Measurements from ENCODE around the gene AXIN1. TPM values are rescaled to one million over a fixed set of nuclear protein-coding genes. Genes with fewer than 3 reads are reported as not detected.
"Not testable (repeated sequence)": the region's sequence is repeated elsewhere in the genome, so short reads cannot be mapped to it uniquely, and the experiment has no call there.

Gene AXIN1
- total RNA-seq, 1 experiment from 2014 or later, result 43.7 TPM

DNA sequence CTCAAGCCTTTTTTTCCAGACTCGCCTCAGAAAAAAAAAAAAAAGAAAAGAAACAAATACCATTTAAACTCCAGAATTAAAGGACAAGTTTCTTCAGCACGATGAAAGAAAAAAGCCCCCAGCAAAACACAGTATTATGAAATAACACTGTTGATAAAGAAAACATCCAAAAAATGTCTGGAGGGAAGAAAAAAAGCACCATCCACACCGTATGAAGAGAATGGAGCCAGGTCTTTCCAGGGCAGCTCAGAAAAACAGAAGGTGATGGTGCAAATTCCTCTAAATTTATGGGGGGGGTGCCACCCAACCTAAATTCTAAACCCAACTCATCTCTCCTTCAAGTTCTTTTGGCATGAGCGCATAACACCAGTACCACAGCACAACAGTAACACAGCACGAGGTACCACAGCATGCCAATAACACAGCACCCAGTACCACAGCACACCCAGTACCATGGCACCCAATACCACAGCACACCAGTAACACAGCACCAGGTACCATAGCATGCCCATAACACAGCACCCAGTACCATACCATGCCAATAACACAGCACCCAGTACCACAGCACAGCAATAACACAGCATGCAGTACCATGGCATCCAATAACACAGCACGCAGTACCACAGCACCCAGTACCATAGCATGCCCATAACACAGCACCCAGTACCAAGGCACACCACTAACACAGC is 19.0 kb downstream of the AXIN1 start:
- intact Hi-C loops (cut with micrococcal nuclease), result no loop called here
- Mint-ChIP-seq H3K4me1 (ENCODE audit: insufficient read depth, unreplicated experiment) (peaks cover 9% of the 10 kb centered on the region), H3K36me3 (ENCODE audit: insufficient read depth, unreplicated experiment) (peaks cover 23% of the 10 kb centered on the region), H3K4me3 (ENCODE audit: unreplicated experiment) (no peak overlapping the region), H3K27ac (ENCODE audit: low read depth, unreplicated experiment) (no peak overlapping the region), H3K9me3 (ENCODE audit: unreplicated experiment) (no peaks in the 10 kb centered on the region), H3K27me3 (ENCODE audit: insufficient read depth, unreplicated experiment) (no peaks in the 10 kb centered on the region)
- POLR2A ChIA-PET, result interaction anchor here (0.9 kb wide), 1 partner anchor 22 kb away, joined by 6 read pairs; no protein-coding TSS in a partner anchor
- no TSS peak for BruUV-seq (replicated peaks)
- TF ChIP-seq, protein P1, sequence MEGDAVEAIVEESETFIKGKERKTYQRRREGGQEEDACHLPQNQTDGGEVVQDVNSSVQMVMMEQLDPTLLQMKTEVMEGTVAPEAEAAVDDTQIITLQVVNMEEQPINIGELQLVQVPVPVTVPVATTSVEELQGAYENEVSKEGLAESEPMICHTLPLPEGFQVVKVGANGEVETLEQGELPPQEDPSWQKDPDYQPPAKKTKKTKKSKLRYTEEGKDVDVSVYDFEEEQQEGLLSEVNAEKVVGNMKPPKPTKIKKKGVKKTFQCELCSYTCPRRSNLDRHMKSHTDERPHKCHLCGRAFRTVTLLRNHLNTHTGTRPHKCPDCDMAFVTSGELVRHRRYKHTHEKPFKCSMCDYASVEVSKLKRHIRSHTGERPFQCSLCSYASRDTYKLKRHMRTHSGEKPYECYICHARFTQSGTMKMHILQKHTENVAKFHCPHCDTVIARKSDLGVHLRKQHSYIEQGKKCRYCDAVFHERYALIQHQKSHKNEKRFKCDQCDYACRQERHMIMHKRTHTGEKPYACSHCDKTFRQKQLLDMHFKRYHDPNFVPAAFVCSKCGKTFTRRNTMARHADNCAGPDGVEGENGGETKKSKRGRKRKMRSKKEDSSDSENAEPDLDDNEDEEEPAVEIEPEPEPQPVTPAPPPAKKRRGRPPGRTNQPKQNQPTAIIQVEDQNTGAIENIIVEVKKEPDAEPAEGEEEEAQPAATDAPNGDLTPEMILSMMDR (IDR thresholded peaks at IDR 0.05; ENCODE audit: unreplicated experiment), result no peak
- no peak for DNase-seq (ENCODE audit: unreplicated experiment)
- CTCF ChIA-PET, result no interaction called here

DNA sequence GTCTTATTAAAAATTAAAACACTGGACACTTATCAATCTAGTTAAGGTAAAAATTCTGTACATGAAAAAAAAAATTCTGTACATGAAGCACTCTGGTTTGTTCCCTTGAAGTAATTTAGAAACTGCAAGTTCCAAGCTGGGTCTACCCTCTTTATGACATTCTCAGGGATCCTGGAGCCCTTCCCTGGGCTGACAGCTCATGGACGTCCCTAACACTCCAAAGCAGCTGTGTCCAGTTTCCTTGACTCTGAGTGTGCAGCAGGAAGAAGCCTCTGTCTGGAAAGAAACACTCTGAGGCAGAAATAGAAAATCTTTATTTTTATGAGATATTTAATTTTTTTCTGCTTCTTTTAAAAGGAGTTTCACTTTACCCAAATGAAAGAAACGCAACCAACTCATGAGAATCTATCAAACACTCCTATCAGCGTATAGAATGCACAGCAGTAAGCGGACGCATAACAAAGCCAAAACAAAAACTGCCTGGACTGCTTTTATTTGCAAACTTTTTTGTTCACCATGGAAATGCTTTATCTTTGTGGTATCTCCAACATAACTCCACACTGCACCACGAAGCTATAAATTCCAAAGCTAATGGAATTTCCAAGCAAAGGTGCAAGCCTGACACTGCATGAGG is 21.2 kb downstream of the AXIN1 start:
- POLR2A ChIA-PET, result interaction anchor here (1.0 kb wide), 2 partner anchors 15 to 31 kb away, joined by 3 read pairs; no protein-coding TSS in a partner anchor

DNA sequence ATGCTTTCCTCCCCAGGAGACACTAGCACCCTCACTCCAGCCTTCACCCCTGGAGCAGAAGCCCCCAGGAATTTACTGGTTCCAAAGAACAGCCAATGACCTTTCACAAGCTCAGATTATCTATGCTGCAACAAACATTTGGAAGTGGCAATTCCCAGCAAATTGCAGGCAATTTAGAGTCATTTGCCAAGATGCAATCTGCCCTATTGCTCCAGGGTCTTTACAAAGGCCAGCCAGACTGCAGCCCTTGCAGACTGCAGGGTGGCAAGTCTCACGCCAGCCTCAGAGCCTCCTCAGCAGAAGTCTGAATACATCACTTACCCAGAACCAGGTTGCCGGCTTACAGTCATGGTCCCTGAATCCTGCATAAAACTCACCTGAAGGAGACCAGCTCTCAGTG is 21.8 kb downstream of the AXIN1 start:
- Mint-ChIP-seq H3K9me3 (ENCODE audit: unreplicated experiment) (no peaks in the 10 kb centered on the region), H3K4me1 (ENCODE audit: insufficient read depth, unreplicated experiment) (peaks cover 8% of the 10 kb centered on the region), H3K36me3 (ENCODE audit: insufficient read depth, unreplicated experiment) (peaks cover 22% of the 10 kb centered on the region), H3K4me3 (ENCODE audit: unreplicated experiment) (no peak overlapping the region), H3K27me3 (ENCODE audit: insufficient read depth, unreplicated experiment) (no peaks in the 10 kb centered on the region), H3K27ac (ENCODE audit: low read depth, unreplicated experiment) (no peak overlapping the region)
- no peak for DNase-seq (ENCODE audit: unreplicated experiment)
- intact Hi-C loops (cut with micrococcal nuclease), result no loop called here
- no TSS peak for BruUV-seq (replicated peaks)
- TF ChIP-seq, protein P1 (IDR thresholded peaks at IDR 0.05; ENCODE audit: unreplicated experiment), result no peak
- ChIA-PET POLR2A (interaction anchor here (1.0 kb wide), 1 partner anchor 15 kb away, joined by 3 read pairs; no protein-coding TSS in a partner anchor), CTCF (no interaction called here)

More for the DNA sequence above, 21.2 kb downstream of the AXIN1 start:
- H3K36me3 Mint-ChIP-seq (ENCODE audit: insufficient read depth, unreplicated experiment), result peaks cover 23% of the 10 kb centered on the region
- intact Hi-C loops (cut with micrococcal nuclease); DNase-seq (ENCODE audit: unreplicated experiment); BruUV-seq (replicated peaks); CTCF ChIA-PET; H3K9me3 Mint-ChIP-seq (ENCODE audit: unreplicated experiment); H3K27me3 Mint-ChIP-seq (ENCODE audit: insufficient read depth, unreplicated experiment); H3K27ac Mint-ChIP-seq (ENCODE audit: low read depth, unreplicated experiment); H3K4me3 Mint-ChIP-seq (ENCODE audit: unreplicated experiment); H3K4me1 Mint-ChIP-seq (ENCODE audit: insufficient read depth, unreplicated experiment): not testable (repeated sequence)

DNA sequence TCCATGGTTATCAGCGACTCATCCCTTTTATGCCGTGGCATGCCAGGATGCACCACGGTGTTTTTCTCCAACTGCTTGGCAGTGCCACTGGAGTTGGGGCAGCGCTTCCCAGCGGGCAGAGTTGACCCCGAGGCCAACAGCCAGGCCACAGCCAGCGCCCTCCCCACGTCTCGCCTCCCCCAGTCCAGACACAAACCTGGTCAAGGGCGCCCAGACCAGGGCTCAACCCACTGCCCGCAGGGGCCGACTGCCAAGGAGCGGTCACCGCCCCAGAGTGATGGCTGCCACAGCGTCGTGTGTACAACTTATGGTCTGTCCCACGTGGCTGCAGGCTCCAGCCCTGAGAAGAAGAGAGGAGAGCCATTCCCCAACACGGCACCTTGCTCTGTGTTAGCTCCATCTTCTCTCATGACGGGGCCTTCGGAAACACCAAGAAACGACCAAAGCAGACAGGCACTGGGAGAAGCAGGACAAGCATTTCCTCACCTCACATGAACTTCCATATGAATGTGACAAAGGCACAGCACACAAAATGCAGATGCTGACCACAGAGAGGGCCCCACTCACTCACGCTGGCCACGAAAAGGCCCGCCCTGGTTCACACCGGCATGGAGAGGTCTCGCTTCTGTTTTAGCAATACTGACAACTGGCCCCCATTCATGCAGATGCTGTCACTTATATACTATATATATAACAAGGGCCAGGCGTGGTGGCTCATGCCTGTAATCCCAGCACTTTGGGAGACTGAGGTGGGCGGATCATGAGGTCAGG is 27.0 kb downstream of the AXIN1 start:
- H3K27ac Mint-ChIP-seq (ENCODE audit: low read depth, unreplicated experiment), result no peak overlapping the region
- TF ChIP-seq, protein P1 (IDR thresholded peaks at IDR 0.05; ENCODE audit: unreplicated experiment), result no peak
- DNase-seq (ENCODE audit: unreplicated experiment), result no peak
- no peaks in the 10 kb centered on the region for H3K9me3 Mint-ChIP-seq (ENCODE audit: unreplicated experiment)
- H3K4me3 Mint-ChIP-seq (ENCODE audit: unreplicated experiment), result no peak overlapping the region
- POLR2A ChIA-PET, result no interaction called here
- intact Hi-C loops (cut with micrococcal nuclease), result no loop called here
- H3K36me3 Mint-ChIP-seq (ENCODE audit: insufficient read depth, unreplicated experiment), result peaks cover 13% of the 10 kb centered on the region
- H3K4me1 Mint-ChIP-seq (ENCODE audit: insufficient read depth, unreplicated experiment), result no peaks in the 10 kb centered on the region
- CTCF ChIA-PET, result no interaction called here
- no TSS peak for BruUV-seq (replicated peaks)
- no peaks in the 10 kb centered on the region for H3K27me3 Mint-ChIP-seq (ENCODE audit: insufficient read depth, unreplicated experiment)
